ENCODE measurements around the gene ITGBL1. TPM values are rescaled to one million over a fixed set of nuclear protein-coding genes. Genes with fewer than 3 reads are reported as not detected.

Gene ITGBL1
- total and polyA plus RNA-seq, 2 donors (not counting 3 experiments of a cell fraction or from before 2014, with no cell fraction given): 4.6 to 8.8 TPM

DNA sequence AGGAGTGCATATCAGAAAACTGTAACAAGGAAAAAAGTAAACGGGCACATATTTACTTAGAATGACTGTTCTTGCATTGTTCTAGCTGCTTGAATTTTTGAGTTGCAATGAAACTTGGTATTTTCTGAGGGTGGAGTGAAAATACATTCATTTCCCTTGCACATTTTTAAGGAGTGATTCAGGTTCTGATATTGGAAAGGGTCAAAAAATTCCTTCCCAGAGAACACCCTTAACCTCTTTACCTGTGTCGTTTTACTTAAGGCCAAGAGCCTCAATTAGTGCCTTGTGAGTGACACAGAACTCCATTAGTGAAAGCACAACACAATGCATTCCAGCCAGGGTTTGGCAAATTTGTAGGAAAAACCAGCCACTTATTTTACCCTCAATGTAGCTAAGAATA, 2.3 kb downstream of the ITGBL1 start:
- peak overlapping the region; percentile 31 for H3K4me2 ChIP-seq (ENCODE audit: insufficient read depth, low read length)
- H3K79me2 ChIP-seq (ENCODE audit: control insufficient read depth, insufficient read depth, low read length): no peaks in the 10 kb centered on the region
- dilution Hi-C loops (cut with MboI; ENCODE audit: extremely low pct_ligation_motif_present, low sequenced_read_pairs): no loop called here
- DNase-seq (ENCODE audit: low read depth, low spot score) (peak; percentile 71), FAIRE-seq (peak; percentile 59)
- H3K27ac ChIP-seq (ENCODE audit: insufficient read depth, low read depth, low read length): peak overlapping the region; percentile 85
- H3K27me3 ChIP-seq (ENCODE audit: control insufficient read depth in 2 of 2, insufficient read depth in 2 of 2, low read length in 2 of 2): no peaks in the 10 kb centered on the region
- H3K9ac ChIP-seq (replicated peaks; ENCODE audit: extremely low read depth, insufficient read depth, low read length): peak overlapping the region; percentile 22
- no peaks in the 10 kb centered on the region for H3K9me1 ChIP-seq (replicated peaks; ENCODE audit: control insufficient read depth, extremely low read depth, insufficient read depth, low read length)
- intact Hi-C loops (cut with micrococcal nuclease): loop anchor here (1.0 to 10.0 kb wide), 5 partner anchors 35 to 1390 kb away; partner anchors contain the start of genes ERCC5 and TMTC4
- CTCF ChIA-PET: interaction anchor here (0.9 to 4.3 kb wide), 5 partner anchors 8 to 310 kb away, joined by 3 to 22 read pairs (median 6); no protein-coding TSS in a partner anchor
- TF ChIP-seq, protein P1, sequence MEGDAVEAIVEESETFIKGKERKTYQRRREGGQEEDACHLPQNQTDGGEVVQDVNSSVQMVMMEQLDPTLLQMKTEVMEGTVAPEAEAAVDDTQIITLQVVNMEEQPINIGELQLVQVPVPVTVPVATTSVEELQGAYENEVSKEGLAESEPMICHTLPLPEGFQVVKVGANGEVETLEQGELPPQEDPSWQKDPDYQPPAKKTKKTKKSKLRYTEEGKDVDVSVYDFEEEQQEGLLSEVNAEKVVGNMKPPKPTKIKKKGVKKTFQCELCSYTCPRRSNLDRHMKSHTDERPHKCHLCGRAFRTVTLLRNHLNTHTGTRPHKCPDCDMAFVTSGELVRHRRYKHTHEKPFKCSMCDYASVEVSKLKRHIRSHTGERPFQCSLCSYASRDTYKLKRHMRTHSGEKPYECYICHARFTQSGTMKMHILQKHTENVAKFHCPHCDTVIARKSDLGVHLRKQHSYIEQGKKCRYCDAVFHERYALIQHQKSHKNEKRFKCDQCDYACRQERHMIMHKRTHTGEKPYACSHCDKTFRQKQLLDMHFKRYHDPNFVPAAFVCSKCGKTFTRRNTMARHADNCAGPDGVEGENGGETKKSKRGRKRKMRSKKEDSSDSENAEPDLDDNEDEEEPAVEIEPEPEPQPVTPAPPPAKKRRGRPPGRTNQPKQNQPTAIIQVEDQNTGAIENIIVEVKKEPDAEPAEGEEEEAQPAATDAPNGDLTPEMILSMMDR (IDR thresholded peaks at IDR 0.05; ENCODE audit: extremely low read depth in 1 of 2, insufficient read depth in 1 of 2, low read depth in 1 of 2, low read length in 2 of 2): no peak
- TF ChIP-seq EZH2 (IDR thresholded peaks at IDR 0.05; ENCODE audit: borderline replicate concordance, low read depth, low read length, severe bottlenecking) (no peak), FOS (IDR thresholded peaks at IDR 0.05; ENCODE audit: borderline replicate concordance, insufficient read depth, low read length) (peak; percentile 62), POLR2A (IDR thresholded peaks at IDR 0.05; ENCODE audit: low read depth, low read length) (no peak), JUN (IDR thresholded peaks at IDR 0.05; ENCODE audit: borderline replicate concordance, insufficient read depth, insufficient read length, low read depth) (peak; percentile 65), POLR2AphosphoS5 (IDR thresholded peaks at IDR 0.05; ENCODE audit: insufficient read depth, low read depth, low read length) (peak; percentile 12), GATA2 (IDR thresholded peaks at IDR 0.05; ENCODE audit: insufficient read depth, insufficient read length, low read depth, low read length) (peak; percentile 37)
- TF ChIP-seq, protein P2, sequence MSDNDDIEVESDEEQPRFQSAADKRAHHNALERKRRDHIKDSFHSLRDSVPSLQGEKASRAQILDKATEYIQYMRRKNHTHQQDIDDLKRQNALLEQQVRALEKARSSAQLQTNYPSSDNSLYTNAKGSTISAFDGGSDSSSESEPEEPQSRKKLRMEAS (IDR thresholded peaks at IDR 0.05; ENCODE audit: insufficient read depth, insufficient read length): no peak
- H4K20me1 ChIP-seq (replicated peaks; ENCODE audit: control insufficient read depth, extremely low read depth, insufficient read depth, low read length): no peaks in the 10 kb centered on the region
- no peak overlapping the region for H3K4me3 ChIP-seq (replicated peaks in 1 of 3; ENCODE audit: insufficient read depth in 1 of 3, low read depth in 1 of 3, low read length in 3 of 3)
- peaks cover 59% of the 10 kb centered on the region for H3K4me1 ChIP-seq (ENCODE audit: control insufficient read depth, extremely low read depth, insufficient read depth, low read length)
- BruUV-seq (replicated peaks): TSS peak; percentile 14
- no peaks in the 10 kb centered on the region for H3K9me3 ChIP-seq (replicated peaks; ENCODE audit: control insufficient read depth, insufficient read depth, low read length)
- H2AFZ ChIP-seq (ENCODE audit: low read depth, low read length): no peak overlapping the region
- POLR2A ChIA-PET: no interaction called here
- H3K36me3 ChIP-seq (ENCODE audit: control insufficient read depth in 2 of 2, extremely low read depth in 1 of 2, insufficient read depth in 2 of 2, low read length in 2 of 2): no peaks in the 10 kb centered on the region

Data from endothelial cell of umbilical vein (primary cell).